HG02840 (cell line): ENCODE measurements around the gene PTGFRN.
"Not testable (repeated sequence)": the region's sequence is repeated elsewhere in the genome, so short reads cannot be mapped to it uniquely, and the experiment has no call there.

Experiments
- ATAC-seq: cut with Tn5 transposase; IDR thresholded peaks from one replicate; pipeline ENCODE4 v1.9.1; 2021; ENCODE audit warnings: mild to moderate bottlenecking, moderate library complexity, moderate number of reproducible peaks; ENCODE audit not compliant: unreplicated experiment, low FRiP score

Gene PTGFRN

GRCh38 chr1:116914667-116915066 is 5.0 kb downstream of the PTGFRN start:
- ATAC-seq, result no peak

GRCh38 chr1:116915086-116915661 is 5.5 kb downstream of the PTGFRN start:
- no peak for ATAC-seq

- no peak for ATAC-seq
Measured at GRCh38 chr1:116916002-116916401, 6.3 kb downstream of the PTGFRN start.

DNA sequence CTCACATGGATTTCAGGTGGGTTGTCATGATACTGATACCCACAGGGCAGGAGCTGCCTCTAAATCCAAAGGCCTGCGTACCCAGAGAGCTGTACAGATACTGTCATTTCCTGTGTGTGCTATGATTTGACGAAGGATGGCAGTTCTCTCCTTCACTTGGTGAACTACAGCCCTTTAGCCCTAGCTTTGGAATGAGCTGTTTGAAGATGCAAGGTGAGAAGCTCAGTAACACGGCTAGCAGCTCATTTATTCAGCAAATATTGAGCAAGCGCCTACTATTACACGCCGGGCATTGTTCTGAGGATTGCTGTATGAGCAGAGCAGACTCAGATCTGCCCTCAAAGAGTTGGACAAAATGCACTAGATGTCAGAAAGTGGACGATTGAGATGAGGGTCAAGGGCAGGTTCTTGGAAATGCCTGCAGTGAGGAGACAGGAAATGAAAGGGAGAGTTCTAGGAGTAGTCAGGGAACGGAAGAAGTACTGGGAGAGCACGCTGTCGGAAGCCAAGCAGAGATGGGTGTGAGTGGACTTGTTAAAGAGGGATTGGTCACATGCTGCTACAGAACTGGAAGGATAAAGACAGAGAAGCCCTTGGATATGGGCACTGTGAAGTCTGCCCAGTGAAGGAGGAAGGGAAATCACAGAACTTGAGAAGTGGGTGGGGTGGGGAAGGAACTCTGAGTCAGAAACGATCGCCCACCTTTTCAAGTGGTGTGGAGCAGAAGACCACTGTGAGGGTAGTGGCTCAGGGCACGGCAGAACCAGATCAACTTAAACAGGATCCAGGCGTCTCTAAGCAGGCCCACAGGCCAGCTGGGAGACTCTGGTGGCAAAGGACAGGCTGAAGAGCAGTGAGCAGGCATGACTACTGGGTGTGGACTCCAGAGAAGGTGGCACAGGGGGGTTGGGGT is 7.1 kb downstream of the PTGFRN start:
- ATAC-seq, result no peak

DNA sequence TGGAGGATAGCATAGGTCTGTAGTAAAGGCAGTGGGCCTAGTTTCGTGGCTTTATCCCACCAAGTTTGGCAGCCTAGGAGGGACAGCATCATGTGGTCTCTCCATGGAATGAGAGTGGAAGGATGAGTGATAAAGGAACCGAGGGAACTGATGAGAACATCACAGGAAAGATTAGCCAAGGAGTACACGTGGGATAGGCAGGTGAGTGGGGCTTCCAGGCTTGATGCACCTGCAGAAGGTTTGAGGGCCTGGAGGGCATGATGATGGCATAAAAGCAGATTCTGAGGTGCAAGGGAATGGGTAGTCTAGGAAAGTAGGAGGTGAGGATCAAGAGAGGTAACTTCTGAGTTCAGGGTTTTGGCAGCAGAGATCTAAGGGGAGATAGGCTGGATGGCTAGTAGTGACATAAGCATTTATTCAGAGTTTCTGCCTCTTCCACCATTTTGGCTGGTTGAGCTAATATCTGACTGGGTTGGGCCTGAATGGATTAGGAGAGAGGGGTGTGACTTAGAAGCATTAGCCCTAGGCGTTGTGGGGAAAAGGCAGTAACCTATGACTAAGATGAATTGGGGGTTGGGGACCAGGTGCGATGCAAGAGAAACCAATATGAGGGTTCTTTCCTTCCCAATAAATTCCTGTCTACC is 9.1 kb downstream of the PTGFRN start:
- ATAC-seq, result no peak

DNA sequence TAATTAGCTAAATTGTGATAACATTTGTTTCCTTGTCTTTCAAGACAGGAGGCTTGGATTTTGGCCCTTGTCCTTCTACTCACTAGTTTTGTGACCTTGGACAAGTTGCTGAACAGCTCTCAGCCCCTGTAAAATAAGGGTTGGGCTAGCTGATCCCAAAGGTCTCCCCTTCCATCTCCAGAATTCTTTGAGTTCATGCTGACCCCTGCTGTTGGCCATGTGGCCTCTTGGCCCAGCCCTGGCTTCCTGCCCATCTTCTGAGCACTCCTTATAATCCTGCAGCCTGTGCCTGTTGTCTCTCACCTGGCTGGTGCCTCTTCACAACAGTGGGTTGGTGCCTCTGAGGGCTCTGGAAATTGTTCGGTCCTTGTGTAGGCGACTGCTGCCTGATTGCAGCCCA is 10.1 kb downstream of the PTGFRN start:
- no peak for ATAC-seq

- ATAC-seq, result no peak
Measured at GRCh38 chr1:116920211-116920610, 10.5 kb downstream of the PTGFRN start.

GRCh38 chr1:116921301-116921885 is 11.7 kb downstream of the PTGFRN start:
- ATAC-seq, result no peak

DNA sequence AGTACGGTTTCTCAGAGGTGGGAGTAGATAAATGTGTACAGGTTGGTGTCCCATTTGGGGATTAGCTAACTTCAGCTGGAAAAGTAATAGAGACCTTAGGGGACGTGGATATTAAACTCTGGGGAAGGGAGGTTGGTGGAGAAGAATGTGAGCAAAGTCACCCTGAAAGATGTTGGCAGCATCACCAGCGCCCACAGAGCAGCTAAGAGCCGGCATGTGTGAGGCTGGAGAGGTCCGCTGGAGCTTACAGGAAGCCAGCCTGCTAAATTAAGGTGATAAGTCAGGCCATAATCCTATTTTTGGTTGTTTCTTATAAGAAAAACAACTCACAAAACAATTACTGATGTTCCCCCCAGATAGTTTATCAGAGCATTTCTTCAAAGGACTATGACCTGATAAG is 12.2 kb downstream of the PTGFRN start:
- ATAC-seq, result no peak

GRCh38 chr1:116923421-116923820 is 13.7 kb downstream of the PTGFRN start:
- no peak for ATAC-seq

DNA sequence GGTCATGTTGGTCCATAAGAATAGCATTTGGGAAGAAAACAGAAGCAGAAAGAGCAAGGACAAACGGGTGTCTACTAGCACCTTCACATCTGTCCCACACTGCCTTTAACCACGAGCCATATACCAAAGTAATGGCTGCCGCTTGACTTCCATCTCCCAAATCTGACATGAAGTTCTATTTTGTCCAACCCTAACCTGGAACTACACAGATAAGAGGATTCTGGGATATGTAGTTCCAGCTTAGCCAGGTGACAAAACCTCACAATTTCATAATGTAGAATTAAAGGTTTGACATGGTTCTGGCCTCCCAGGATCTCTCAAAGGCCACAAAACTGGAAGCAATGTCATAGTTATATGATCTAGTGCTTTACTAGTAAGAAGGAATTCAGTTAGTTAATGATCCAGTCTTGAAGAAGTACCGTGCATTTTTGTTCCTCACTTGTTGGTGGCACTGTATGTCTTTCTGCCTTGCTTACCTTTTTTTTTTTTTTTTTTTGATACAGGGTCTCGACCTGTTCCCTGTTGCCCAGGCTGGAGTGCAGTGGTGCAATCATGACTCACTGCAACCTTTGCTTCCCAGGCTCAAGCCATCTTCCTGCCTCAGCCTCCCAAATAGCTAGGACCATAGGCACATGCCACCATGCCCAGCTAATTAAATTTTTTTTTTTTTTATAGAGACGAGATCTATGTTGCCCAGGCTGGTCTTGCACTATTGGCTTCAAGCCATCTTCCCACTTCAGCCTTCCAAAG is 17.5 kb downstream of the PTGFRN start:
- ATAC-seq, result no peak

GRCh38 chr1:116929961-116930592 is 20.4 kb downstream of the PTGFRN start:
- no peak for ATAC-seq

DNA sequence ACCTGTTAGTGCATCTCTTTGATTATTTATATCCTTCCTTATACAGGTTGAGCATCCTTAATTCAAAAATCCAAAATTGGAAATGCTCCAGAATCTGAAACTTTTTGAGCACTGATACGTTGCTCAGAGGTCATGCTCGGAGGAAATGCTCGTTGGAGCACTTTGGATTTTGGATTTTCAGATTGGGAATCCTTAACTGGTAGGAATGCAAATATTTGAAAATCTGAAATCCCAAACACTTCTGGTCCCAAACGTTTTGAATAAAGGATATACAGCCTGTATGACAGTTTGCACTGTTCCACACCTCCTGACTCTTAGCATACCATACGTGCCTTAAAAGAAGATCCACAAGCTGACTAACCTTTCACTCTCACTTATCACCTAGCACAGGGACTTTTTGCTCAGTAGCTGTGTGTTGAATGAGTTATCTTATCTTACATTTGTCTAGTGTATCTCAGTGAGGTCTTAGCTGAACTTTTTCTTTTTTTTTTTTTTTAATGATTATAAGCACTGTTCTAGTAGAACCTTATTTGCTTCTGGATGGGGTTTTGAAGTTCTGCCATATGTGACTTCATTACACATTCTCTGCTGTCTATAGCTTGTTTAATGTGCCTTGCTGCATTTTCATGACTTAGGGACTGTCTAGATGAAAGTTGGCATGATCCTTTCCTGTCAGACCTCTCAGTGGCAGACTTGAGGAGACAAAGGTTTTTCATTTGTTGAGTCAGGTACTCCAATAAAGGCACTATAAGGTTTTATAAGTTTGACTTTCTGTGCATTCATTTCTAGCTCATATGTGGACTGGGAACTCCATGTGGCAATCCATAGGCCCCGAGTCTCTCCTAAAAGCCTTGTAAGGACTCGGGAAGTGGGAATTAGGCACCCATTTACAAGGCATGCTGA is 21.6 kb downstream of the PTGFRN start:
- no peak for ATAC-seq

- no peak for ATAC-seq
Measured at GRCh38 chr1:116933606-116934515, 24.1 kb downstream of the PTGFRN start.

GRCh38 chr1:116934586-116935207 is 25.0 kb downstream of the PTGFRN start:
- no peak for ATAC-seq

DNA sequence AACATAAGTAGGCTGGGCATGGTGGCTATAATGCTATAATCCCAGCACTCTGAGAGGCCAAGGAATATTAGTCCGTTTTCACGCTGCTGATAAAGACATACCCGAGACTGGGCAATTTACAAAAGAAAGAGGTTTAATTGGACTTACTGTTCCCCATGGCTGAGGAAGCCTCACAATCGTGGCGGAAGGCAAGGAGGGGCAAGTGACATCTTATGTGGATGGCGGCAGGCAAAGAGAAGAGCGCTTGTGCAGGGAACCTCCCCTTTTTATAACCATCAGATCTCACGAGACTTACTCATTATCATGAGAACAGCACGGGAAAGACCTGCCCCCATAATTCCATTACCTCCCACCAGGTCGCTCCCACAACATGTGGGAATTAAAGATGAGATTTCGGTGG is 28.5 kb downstream of the PTGFRN start:
- no peak for ATAC-seq

DNA sequence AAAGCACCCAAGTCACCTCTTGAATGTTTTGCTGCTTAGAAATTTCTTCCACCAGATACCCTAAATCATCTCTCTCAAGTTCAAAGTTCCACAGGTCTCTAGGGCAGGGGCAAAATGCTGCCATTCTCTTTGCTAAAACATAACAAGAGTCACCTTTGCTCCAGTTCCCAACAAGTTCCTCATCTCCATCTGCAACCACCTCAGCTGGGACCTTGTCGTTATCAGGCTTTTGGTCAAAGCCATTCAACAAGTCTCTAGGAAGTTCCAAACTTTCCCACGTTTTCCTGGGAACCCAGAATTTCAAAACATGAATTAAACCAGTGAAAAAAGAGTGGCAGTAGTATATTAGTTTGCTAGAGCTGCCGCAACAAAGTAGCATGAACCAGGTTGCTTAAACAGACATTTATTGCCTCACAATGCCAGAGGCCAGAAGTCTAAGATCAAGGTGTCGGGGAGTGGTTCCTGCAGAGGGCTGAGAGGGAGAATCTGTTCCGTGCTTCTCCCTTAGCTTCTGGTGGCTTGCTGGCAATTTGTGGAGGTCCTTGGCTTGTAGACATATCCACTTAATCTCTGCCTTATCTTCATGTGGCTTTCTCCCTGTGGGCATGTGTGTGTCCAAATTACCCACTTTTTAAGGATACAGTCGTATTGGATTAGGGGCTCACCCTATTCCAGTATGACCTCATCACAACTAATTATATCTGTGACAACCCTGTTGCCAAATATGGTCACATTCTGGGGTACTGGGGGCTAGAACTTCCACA is 30.2 kb downstream of the PTGFRN start:
- ATAC-seq, result not testable (repeated sequence)
